GM12878 (cell line): ENCODE results near the gene HDHD3. TPM values are rescaled to one million over a fixed set of nuclear protein-coding genes. Genes with fewer than 3 reads are reported as not detected.

Experiments used
- ATAC-seq: fragments of 200-7000 bp; cut with Tn5 transposase; 3 replicates; pipeline ENCODE4 v1.9.1; 2020; ENCODE audit warnings: mild to moderate bottlenecking, moderate library complexity
- BruUV-seq: library from RNA; stranded (reverse); fragments of 400-500 nt; replicated peaks from 2 replicates; lab custom pipeline; 2021; lab: Mats Ljungman, UMichigan
- CTCF ChIA-PET: fragments of 300-600 bp; sonication (Branson Sonifier 250); formaldehyde crosslinking; extraction: SDS; loops from one replicate; lab custom pipeline; 2021; ENCODE audit warnings: inconsistent platforms; lab: Yijun Ruan, JAX
- POLR2A ChIA-PET: fragments of 350-600 bp; formaldehyde crosslinking; extraction: SDS; loops from one replicate; lab custom pipeline; 2021; ENCODE audit warnings: inconsistent platforms; lab: Charles Lee
- RAD21 ChIA-PET: fragments of 300-600 bp; sonication (Branson Sonifier 250); formaldehyde crosslinking; loops from one replicate; lab custom pipeline; 2023; ENCODE audit warnings: antibody characterized with exemption; ENCODE audit not compliant: unreplicated experiment; lab: Charles Lee
- SMC1A ChIA-PET: fragments of 300-600 bp; sonication (Branson Sonifier 250); formaldehyde crosslinking; loops from one replicate; lab custom pipeline; 2023; ENCODE audit not compliant: unreplicated experiment, uncharacterized antibody; lab: Charles Lee
- DNase-seq: peaks from one replicate; pipeline ENCODE4 v3.0.0-alpha.2; 2011; ENCODE audit warnings: low read depth, low spot score
- FAIRE-seq: peaks from 3 replicates; lab custom pipeline; 2011; peaks lifted over from hg19 to GRCh38; lab: Jason Lieb, UNC
- H2AFZ ChIP-seq: 2 replicates; pipeline ENCODE4 v1.6.0; 2011; ENCODE audit warnings: low read depth, low read length, control low read depth; ENCODE audit not compliant: control insufficient read depth
- H3K27ac ChIP-seq: 2 replicates; pipeline ENCODE4 v1.5.1; 2011; ENCODE audit warnings: control low read depth; ENCODE audit not compliant: control insufficient read depth, insufficient read depth
- H3K27me3 ChIP-seq, 2 experiments: replicated peaks in 1 of 2; 2 replicates each; pipeline versions ENCODE4 v1.6.0 to v1.6.1; 2011; ENCODE audit warnings: low read length in 1 of 2; ENCODE audit not compliant: control insufficient read depth in 2 of 2, insufficient read depth in 2 of 2
- H3K36me3 ChIP-seq, 2 experiments: 2 replicates each; pipeline ENCODE4 v1.5.1; 2011; ENCODE audit warnings: low read length in 1 of 2; ENCODE audit not compliant: control insufficient read depth in 2 of 2, insufficient read depth in 2 of 2
- H3K4me1 ChIP-seq: 2 replicates; pipeline ENCODE4 v1.6.1; 2011; ENCODE audit warnings: mild to moderate bottlenecking, low read length, moderate library complexity, mixed read lengths; ENCODE audit not compliant: control insufficient read depth, insufficient read depth
- H3K4me2 ChIP-seq: 2 replicates; pipeline ENCODE4 v1.6.0; 2011; ENCODE audit warnings: control low read depth; ENCODE audit not compliant: control insufficient read depth, insufficient read depth
- H3K4me3 ChIP-seq: fragments of 200-600 bp; sonication (generic); 2 replicates; pipeline ENCODE4 v1.5.1; 2016
- H3K79me2 ChIP-seq: 2 replicates; pipeline ENCODE4 v1.6.0; 2011; ENCODE audit warnings: low read length; ENCODE audit not compliant: control insufficient read depth, insufficient read depth
- H3K9ac ChIP-seq: 2 replicates; pipeline ENCODE4 v1.8.0; 2011; ENCODE audit warnings: low read length, control low read depth, mixed read lengths; ENCODE audit not compliant: control insufficient read depth, insufficient read depth
- H3K9me3 ChIP-seq: replicated peaks from 3 replicates; pipeline ENCODE4 v1.5.1; 2011; ENCODE audit warnings: mild to moderate bottlenecking, low read length; ENCODE audit not compliant: control insufficient read depth, insufficient read depth
- H4K20me1 ChIP-seq: 2 replicates; pipeline ENCODE4 v1.6.0; 2011; ENCODE audit not compliant: control insufficient read depth, insufficient read depth
- ATF7 ChIP-seq: fragments of 450-650 bp; IDR thresholded peaks from 2 replicates; pipeline ENCODE4 v1.6.1; 2016; ENCODE audit warnings: low read depth, mild to moderate bottlenecking
- CHD4 ChIP-seq: fragments of 200-600 bp; sonication (generic); IDR thresholded peaks from 2 replicates; pipeline ENCODE4 v1.6.1; 2016; ENCODE audit warnings: mild to moderate bottlenecking
- EGR1 ChIP-seq, 2 experiments: IDR thresholded peaks; 1 replicate in 1 of 2; 2 replicates in 1 of 2; pipeline ENCODE4 v1.6.1; 2011 to 2012; ENCODE audit warnings: low read depth in 2 of 2, low read length in 2 of 2, borderline replicate concordance in 1 of 2, mild to moderate bottlenecking in 1 of 2, moderate library complexity in 1 of 2
- EZH2 ChIP-seq: IDR thresholded peaks from 2 replicates; pipeline ENCODE4 v1.6.1; 2012; ENCODE audit warnings: low read depth, mild to moderate bottlenecking, control low read depth, inconsistent platforms, low read length, borderline replicate concordance; ENCODE audit not compliant: control insufficient read depth
- NRF1 ChIP-seq: conservative IDR thresholded peaks from 2 replicates; pipeline ENCODE4 v1.6.1; 2011; ENCODE audit warnings: mild to moderate bottlenecking, low read depth, low read length, improper control_type of control experiment
- PAX8 ChIP-seq: fragments of 450-650 bp; IDR thresholded peaks from 2 replicates; pipeline ENCODE4 v1.6.1; 2017; ENCODE audit warnings: mild to moderate bottlenecking, moderate library complexity
- POLR2A ChIP-seq: IDR thresholded peaks from 2 replicates; pipeline ENCODE4 v1.6.1; 2011; ENCODE audit warnings: low read depth, mild to moderate bottlenecking, low read length
- RAD21 ChIP-seq: IDR thresholded peaks from 2 replicates; pipeline ENCODE4 v1.6.1; 2011; ENCODE audit warnings: mild to moderate bottlenecking, low read depth, low read length, moderate library complexity; ENCODE audit not compliant: insufficient read depth
- RELA ChIP-seq: fragments of 450-650 bp; IDR thresholded peaks from 2 replicates; pipeline ENCODE4 v1.8.0; 2014; ENCODE audit warnings: borderline replicate concordance; ENCODE audit not compliant: partially characterized antibody
- SREBF1 ChIP-seq: IDR thresholded peaks from 2 replicates; pipeline ENCODE4 v1.6.1; 2012; ENCODE audit warnings: mild to moderate bottlenecking, low read length
- SUZ12 ChIP-seq: fragments of 200-600 bp; sonication (generic); IDR thresholded peaks from one replicate; pipeline ENCODE4 v1.6.1; 2018; ENCODE audit warnings: antibody characterized with exemption, mild to moderate bottlenecking; ENCODE audit not compliant: unreplicated experiment
- YY1 ChIP-seq: IDR thresholded peaks from 2 replicates; pipeline ENCODE4 v1.6.1; 2011; ENCODE audit warnings: low read depth, mild to moderate bottlenecking, low read length
- WGBS: methylation state at CpG from one replicate; pipeline ENCODE4 v1.1.6; 2016; ENCODE audit warnings: low lambda C conversion rate; ENCODE audit not compliant: insufficient replicate concordance, insufficient coverage; ENCODE audit errors: missing lambda C conversion rate; 5-methylcytosine and 5-hydroxymethylcytosine counted together
- in situ Hi-C: fragments of 300-500 bp; cut with MboI; formaldehyde crosslinking; loops from 9 replicates; pipeline ENCODE4 v1.14.3; 2018; ENCODE audit warnings: mixed read lengths
- intact Hi-C: fragments of 100-400 bp; cut with micrococcal nuclease; formaldehyde crosslinking; loops from one replicate; pipeline ENCODE4 v1.14.2; 2022; ENCODE audit not compliant: unreplicated experiment
- polyA plus RNA-seq, 11 experiments: library from polyadenylated mRNA; depleted of rRNA in 4 of 11; unstranded in 6 of 11; stranded (reverse) in 5 of 11; fragments of >200 nt; fragmentation: Nextera tagmentation in 4 of 11; fragmentation: Illumina TruSeq in 1 of 11; extraction: Ambion mirVana in 4 of 11; extraction: Trizol in 1 of 11; gene quantifications; 1 replicate in 1 of 11; 2 replicates in 10 of 11; pipeline versions ENCODE4 v1.2.1 to v1.2.3, GENCODE V29; 2011 to 2016; ENCODE audit warnings: inconsistent platforms in 2 of 11, missing spikeins in 2 of 11, low read depth in 1 of 11
- total RNA-seq, 4 experiments: library from RNA; depleted of rRNA in 3 of 4; stranded (reverse); fragments of >200 nt in 3 of 4; fragmentation: Illumina TruSeq in 1 of 4; extraction: Trizol in 1 of 4; gene quantifications; 2 replicates each; pipeline versions ENCODE4 v1.2.1 to v1.2.3, GENCODE V29; 2013 to 2021
- TF ChIP-seq, protein P1 (sequence below): fragments of 450-650 bp; IDR thresholded peaks from 2 replicates; pipeline ENCODE4 v1.6.1; 2016; ENCODE audit warnings: mild to moderate bottlenecking

HDHD3 gene
- total and polyA plus RNA-seq, 10 of the 15 experiments (the other 5 are each of a cell fraction or from before 2014, with no cell fraction given) = 1.3 to 29.4 (median 17.9) TPM

DNA sequence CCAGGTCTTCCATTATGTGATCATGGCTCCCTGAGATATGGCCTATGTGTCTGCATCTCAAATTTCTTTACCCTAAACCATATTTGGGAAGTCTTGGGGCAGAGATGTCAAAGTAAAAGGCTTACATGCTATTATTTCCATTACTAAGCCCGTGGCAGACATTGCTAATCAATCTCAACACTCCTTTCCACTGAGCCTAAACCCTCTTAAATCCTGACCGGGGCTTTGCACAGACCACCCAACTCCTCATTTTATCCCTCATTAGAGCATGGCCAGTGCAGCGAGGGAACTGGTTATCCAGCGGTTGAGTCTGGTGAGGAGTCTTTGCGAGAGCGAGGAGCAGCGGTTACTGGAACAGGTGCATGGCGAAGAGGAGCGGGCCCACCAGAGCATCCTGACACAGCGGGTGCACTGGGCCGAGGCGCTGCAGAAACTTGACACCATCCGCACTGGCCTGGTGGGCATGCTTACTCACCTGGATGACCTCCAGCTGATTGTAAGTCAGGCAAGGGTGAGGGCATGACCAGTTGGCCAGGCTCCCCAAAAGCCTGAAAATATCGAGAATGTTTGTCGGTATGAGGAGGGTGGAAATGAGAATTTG lies 16.4 kb downstream of the HDHD3 start:
- BruUV-seq = no TSS peak

DNA sequence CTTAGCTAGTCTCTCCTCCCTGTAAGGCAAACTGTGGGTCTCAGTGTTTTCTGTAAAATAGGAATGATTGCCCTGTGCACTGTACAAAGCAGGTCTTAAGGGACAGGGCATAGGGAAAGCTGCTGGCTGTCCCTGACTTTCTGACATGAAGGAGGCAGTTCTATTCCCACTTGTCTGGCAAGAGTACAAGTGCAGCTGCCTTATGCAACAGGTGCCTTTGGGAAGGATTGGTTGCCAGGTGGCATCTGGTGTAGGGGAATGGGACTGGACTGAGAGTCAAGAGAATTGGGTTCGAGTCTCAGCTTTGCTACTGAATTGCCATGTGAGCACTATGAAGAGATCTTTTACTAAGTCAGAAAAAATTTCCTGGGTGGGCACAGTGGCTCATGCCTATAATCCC lies 17.4 kb downstream of the HDHD3 start:
- WGBS = 25% methylated on average over 1 of the region's 1 CpG
- SMC1A ChIA-PET = no interaction called here
- TF ChIP-seq POLR2A (no peak), EGR1 (IDR thresholded peaks at IDR 0.05; ENCODE audit: borderline replicate concordance in 1 of 2, low read depth in 2 of 2, low read length in 2 of 2) (no peak), SUZ12 (no peak), RAD21 (no peak), RELA (no peak), ATF7 (no peak), EZH2 (no peak), SREBF1 (no peak), YY1 (no peak), CHD4 (no peak)

More for the DNA sequence above, 16.4 kb downstream of the HDHD3 start:
- no peaks in the 10 kb centered on the region for H3K4me1 ChIP-seq
- TF ChIP-seq PAX8 (no peak), NRF1 (no peak)
- TF ChIP-seq, protein P1, sequence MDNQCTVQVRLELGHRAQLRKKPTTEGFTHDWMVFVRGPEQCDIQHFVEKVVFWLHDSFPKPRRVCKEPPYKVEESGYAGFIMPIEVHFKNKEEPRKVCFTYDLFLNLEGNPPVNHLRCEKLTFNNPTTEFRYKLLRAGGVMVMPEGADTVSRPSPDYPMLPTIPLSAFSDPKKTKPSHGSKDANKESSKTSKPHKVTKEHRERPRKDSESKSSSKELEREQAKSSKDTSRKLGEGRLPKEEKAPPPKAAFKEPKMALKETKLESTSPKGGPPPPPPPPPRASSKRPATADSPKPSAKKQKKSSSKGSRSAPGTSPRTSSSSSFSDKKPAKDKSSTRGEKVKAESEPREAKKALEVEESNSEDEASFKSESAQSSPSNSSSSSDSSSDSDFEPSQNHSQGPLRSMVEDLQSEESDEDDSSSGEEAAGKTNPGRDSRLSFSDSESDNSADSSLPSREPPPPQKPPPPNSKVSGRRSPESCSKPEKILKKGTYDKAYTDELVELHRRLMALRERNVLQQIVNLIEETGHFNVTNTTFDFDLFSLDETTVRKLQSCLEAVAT = peak; percentile 77
- TF ChIP-seq, all 136 proteins: peak for 1
- WGBS = 66% methylated on average over 15 of the region's 15 CpGs
- Histone ChIP-seq H3K27ac (no peak overlapping the region), H3K9me3 (no peaks in the 10 kb centered on the region), H3K4me2 (no peak overlapping the region), H3K9ac (no peak overlapping the region), H3K36me3 (no peaks in the 10 kb centered on the region), H3K27me3 (no peaks in the 10 kb centered on the region), H3K79me2 (no peaks in the 10 kb centered on the region), H4K20me1 (no peaks in the 10 kb centered on the region), H3K4me3 (no peak overlapping the region), H2AFZ (no peak overlapping the region)
- RAD21 ChIA-PET = no interaction called here
- CTCF ChIA-PET = interaction anchor here (0.5 kb wide), 1 partner anchor 50 kb away, joined by 3 read pairs; the partner anchor contains the start of genes C9orf43 and POLE3
- intact Hi-C loops = no loop called here
- POLR2A ChIA-PET = no interaction called here
- SMC1A ChIA-PET = no interaction called here
- FAIRE-seq (no peak), DNase-seq (no peak), ATAC-seq (no peak)
- in situ Hi-C loops = no loop called here

More for the DNA sequence above, 17.4 kb downstream of the HDHD3 start:
- no peaks in the 10 kb centered on the region for H4K20me1 ChIP-seq
- H2AFZ ChIP-seq = no peak overlapping the region
- no peak overlapping the region for H3K4me2 ChIP-seq
- DNase-seq (no peak), FAIRE-seq (no peak), ATAC-seq (no peak)
- H3K79me2 ChIP-seq = no peaks in the 10 kb centered on the region
- CTCF ChIA-PET = interaction anchor here (1.0 to 1.1 kb wide), 2 partner anchors 47 to 299 kb away, joined by 3 read pairs; no protein-coding TSS in a partner anchor
- H3K4me3 ChIP-seq = no peak overlapping the region
- no peaks in the 10 kb centered on the region for H3K27me3 ChIP-seq
- H3K9ac ChIP-seq = no peak overlapping the region
- no TSS peak for BruUV-seq
- H3K9me3 ChIP-seq = no peaks in the 10 kb centered on the region
- POLR2A ChIA-PET = no interaction called here
- RAD21 ChIA-PET = interaction anchor here (1.6 kb wide), 1 partner anchor 11 kb away, joined by 4 read pairs; no protein-coding TSS in a partner anchor
- H3K4me1 ChIP-seq = no peaks in the 10 kb centered on the region
- intact Hi-C loops = no loop called here
- in situ Hi-C loops = no loop called here
- no peaks in the 10 kb centered on the region for H3K36me3 ChIP-seq
- H3K27ac ChIP-seq = no peak overlapping the region
